OCI-LY7 (cell line): ENCODE measurements around the gene TIMP3.

ENCODE experiments used
- EZH2phosphoT487 ChIP-seq: fragments of 200-600 bp; sonication (generic); IDR thresholded peaks from 2 replicates; pipeline ENCODE4 v1.6.1; 2018; ENCODE audit warnings: low read depth, borderline replicate concordance, mild to moderate bottlenecking, mixed run types, antibody characterized with exemption, low read length, moderate library complexity, mixed read lengths
- TF ChIP-seq, protein P1 (sequence below): fragments of 200-600 bp; sonication (generic); conservative IDR thresholded peaks from 2 replicates; pipeline ENCODE4 v1.5.1; 2014; ENCODE audit warnings: mild to moderate bottlenecking, antibody characterized with exemption, low read length, moderate library complexity, mixed read lengths

GRCh38 chr22:32877196-32877595 is 75.7 kb downstream of the TIMP3 start:
- TF ChIP-seq, protein P1, sequence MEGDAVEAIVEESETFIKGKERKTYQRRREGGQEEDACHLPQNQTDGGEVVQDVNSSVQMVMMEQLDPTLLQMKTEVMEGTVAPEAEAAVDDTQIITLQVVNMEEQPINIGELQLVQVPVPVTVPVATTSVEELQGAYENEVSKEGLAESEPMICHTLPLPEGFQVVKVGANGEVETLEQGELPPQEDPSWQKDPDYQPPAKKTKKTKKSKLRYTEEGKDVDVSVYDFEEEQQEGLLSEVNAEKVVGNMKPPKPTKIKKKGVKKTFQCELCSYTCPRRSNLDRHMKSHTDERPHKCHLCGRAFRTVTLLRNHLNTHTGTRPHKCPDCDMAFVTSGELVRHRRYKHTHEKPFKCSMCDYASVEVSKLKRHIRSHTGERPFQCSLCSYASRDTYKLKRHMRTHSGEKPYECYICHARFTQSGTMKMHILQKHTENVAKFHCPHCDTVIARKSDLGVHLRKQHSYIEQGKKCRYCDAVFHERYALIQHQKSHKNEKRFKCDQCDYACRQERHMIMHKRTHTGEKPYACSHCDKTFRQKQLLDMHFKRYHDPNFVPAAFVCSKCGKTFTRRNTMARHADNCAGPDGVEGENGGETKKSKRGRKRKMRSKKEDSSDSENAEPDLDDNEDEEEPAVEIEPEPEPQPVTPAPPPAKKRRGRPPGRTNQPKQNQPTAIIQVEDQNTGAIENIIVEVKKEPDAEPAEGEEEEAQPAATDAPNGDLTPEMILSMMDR = no peak
- no peak for TF ChIP-seq EZH2phosphoT487
